GM19043 (cell line): Measurements from ENCODE around the gene BRD7.

ENCODE experiments used
- ATAC-seq: cut with Tn5 transposase; IDR thresholded peaks from one replicate; pipeline ENCODE4 v1.9.1; 2021; ENCODE audit warnings: low read depth; ENCODE audit not compliant: unreplicated experiment

BRD7 gene

GRCh38 chr16:50390371-50390771 is 21.6 kb upstream of the BRD7 start:
- no peak for ATAC-seq

- no peak for ATAC-seq
These were observed 21.1 kb upstream of the BRD7 start for GRCh38 chr16:50389900-50390299.

- ATAC-seq, result no peak
These were observed 19.7 kb upstream of the BRD7 start for GRCh38 chr16:50388496-50388895.

- no peak for ATAC-seq
These were observed 18.0 kb upstream of the BRD7 start for GRCh38 chr16:50386774-50387173.

DNA sequence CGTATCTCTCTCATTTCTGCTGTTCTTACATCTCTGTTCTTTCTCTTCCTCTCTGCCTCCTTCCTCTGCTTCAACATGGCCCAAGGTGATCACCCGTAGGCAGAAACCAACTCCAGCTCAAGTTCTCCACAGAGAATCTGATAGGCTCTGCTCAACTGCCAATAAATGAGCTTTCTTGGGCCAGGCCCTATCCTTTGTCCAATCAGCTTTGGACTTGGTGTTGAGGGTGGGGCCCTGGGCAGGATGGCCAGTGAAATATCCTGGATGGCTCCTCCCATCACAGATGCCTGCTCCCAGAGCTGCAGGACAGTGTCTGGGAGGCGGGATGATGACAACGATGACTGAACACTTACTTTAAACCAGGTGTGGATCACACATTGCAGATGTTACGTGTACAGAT is 17.4 kb upstream of the BRD7 start:
- no peak for ATAC-seq

DNA sequence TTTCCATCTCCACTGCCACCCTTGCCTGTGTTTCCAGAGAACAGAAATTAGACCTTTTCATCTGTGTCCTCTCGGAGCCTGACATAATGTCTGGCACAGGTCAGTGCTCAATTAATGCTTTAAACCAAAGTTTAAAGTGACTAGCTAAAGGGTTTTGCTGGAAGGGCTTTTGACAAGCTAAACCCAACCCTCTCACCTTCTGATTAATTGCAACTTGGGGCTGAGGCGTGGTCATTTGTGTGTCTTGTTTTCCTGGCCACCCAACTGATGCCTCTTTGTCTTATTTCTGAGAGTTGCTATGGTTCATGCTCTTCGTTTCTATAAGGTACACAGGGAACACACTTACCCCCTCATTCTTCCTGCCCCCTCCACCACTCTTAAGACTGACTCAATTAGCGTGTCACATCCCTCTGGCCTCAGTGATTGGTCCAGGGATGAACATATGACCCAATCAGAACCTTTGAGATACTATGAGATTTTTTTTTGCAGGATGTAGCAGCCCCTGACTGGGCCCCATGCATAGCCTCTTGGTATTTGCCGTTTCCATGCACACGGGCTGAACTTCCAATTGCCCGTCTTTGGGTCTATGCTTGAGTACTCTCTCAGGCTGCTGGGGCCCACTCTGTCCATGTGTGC is 15.8 kb upstream of the BRD7 start:
- ATAC-seq, result no peak

DNA sequence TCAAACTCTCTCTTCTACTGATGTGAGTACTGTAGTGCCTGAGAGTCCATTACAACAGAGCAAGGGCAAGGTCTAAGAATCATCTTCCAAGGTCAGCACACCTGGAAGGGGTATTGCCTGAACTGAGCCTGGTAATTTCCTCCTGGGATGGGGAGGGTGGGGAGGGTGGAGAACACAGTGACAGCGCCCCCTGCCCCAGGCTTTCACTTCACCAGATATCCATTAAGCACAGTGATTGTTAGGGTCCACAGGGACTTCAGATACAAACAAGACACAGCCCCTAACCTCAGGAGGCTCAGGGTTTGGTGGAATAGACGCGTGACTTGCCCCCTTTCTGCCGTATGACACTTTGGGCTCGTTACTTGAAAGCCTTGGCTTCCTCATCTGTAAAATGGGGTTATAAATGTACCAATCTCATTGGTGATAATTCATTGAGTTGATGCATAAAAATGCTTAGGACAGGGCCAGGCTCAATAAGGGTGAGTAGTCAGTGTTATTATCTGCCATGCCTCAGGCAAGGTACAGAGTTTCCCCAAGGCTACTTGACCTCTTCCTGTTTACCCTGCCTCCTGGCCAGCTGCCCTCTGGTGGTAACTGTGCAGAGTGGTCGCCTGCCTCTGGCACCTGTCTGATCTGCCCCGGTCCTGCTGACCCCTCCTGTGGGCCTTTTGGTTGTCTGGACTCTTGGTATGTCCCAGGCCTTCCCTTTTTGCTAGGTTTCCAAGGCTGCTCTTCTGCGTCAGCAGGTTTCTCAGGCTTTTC is 13.1 kb upstream of the BRD7 start:
- ATAC-seq, result no peak

GRCh38 chr16:50378417-50378816 is 9.6 kb upstream of the BRD7 start:
- ATAC-seq, result no peak

- ATAC-seq, result no peak
These were observed 8.2 kb upstream of the BRD7 start for GRCh38 chr16:50377001-50377400.

- no peak for ATAC-seq
These were observed 5.0 kb upstream of the BRD7 start for GRCh38 chr16:50373780-50374179.

DNA sequence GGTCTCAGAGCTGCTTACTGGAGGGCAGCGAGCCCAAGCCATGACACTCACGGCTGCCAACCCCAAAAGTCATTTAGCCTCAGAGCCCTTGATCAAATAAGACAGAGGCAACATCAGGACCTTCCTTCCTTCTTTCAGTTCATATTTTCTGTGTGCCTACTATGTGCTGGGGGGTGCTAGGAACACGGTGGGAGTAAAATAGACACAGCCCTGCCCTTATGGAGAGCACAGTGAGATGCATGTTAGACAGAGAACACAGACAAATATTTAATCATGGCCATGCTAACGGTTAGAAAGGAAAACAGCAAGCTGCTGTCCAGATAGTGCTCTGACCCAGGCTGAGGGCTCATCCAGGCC is 4.5 kb upstream of the BRD7 start:
- no peak for ATAC-seq

DNA sequence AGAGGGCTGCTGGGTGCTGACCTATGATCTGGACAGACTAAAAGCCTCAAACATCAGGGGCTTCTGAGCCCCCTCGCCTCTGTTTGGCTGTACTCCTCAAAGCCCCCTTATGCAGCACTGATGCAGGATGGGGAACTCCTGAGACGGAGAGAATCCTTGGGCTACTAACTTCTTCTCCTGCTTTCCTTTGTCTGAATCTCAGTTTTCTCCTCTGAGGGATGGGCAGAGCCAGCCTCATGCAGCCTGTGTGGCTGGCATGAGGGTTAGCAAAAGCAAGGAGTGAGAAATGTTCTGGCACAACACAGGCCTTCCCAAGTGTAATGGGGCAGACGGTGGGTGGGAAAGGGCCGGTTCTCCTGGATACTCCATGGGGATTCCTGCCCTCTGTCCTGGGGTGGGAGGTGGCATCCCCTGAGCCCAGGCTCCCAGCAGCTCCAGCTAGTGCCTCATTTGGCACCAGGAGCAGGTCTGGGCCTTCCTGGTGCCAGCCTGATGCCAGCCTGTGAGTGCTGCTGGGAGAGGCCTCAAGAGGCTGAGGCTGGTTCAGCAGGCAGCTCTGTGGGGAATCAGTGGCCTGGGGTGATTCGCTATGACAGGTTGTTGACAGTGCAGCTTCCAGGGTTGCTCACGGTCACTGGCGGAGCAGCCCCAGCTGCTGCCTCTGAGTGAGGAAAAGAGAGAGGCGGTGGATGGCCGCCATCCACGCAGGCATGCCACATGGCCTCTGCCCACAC is 4.0 kb upstream of the BRD7 start:
- no peak for ATAC-seq

DNA sequence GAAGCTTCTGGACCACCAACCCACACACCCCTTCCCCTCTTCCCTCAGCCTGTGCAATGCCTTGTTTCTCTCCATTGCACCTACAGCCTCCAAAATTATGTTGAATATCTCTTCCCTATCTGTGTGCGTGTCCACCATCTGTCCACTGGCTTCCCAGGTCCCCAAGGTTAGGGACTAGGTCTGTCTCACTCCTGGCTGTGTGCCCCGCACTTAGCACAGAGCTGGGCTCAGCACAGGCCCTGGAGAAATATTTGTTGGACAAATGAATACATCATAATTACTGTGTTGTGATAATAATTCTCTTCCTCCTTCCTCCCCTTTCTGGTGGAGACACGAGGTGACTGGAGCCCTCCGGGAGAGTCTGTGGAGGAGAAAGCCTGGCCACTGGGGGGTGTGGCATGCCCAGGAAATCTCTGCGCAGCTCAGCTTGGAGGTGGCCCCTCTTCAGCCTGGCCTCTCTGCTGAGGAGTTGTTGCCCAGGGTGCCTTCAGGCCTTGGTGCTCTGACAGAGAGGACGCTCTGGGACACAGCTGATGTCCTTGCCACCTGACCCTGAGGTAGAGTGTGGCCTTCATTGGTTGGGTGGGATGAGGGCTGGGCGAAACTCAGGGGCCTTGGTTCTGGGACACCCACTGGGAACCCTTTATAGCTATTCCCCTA is 3.3 kb upstream of the BRD7 start:
- no peak for ATAC-seq

DNA sequence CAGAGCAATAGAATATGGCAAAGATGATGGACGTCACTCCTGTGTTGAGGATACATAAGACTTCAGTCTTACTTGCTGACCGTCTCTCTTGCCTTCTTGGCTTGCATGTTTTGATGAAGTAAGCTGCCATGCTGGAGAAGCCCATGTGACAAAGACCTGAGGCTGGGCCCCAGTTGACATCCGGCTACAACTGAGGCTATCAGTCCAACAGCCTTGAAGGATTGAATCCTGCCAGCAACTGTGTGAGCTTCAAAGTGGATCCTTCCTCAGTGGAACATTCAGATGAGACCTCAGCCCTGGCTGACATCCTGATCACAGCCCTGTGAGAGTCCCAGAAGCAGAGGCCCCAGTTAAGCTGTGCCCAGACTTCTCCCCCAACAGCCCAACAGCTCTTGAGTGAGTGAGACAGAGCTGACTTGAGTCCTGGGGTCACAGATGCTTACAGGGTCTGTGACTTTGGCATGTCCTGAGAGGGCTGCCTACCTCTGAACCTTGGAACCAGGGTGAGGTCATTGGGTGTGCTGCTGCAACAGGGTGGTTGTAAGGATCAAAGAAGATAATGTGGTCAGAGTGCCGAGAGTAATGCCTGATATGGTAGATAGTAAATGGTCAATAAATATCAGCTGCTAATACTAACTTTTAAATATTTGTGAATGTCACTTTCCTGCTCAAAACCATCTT is 2.4 kb upstream of the BRD7 start:
- ATAC-seq, result no peak

- no peak for ATAC-seq
These were observed 481 bp upstream of the BRD7 start for GRCh38 chr16:50369133-50369804.

- no peak for ATAC-seq
These were observed 895 bp downstream of the BRD7 start for GRCh38 chr16:50367777-50368409.

DNA sequence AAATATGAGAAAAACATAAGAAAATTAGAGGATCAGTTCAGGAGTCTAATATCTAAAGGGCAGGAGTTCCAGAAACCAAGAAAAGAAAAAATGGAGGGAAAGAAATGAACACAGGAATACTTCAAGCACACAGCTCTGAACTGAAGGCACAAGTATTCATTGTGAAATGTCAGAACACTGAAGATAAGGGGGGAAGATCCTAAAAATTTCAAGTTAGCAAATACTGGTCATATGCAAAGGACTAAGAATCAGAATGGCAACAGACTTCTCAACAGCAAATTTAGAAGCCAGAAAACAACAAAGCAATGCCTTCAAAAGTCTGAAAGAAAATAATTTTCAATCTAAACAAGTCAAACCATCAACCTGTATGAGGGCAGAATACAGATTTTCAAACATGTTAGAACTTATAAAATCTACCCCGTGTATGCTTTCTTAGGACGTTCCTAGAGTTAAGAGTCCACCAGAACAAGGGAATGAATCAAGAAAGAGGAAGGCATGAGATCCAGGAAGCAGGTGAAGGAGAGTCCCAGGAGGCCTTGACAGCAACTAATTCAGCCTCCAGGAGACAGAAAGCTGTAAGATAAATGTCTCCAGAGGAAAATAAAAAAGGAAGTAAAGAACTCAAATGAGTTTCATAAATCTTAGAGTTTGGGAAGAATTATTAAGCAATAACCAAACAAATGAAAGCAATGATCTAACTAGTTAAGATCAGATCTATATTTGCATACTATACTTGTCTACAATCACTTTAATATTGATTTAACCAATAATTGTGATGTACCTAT is 2.8 kb downstream of the BRD7 start:
- no peak for ATAC-seq

GRCh38 chr16:50363656-50364055 is 5.1 kb downstream of the BRD7 start:
- no peak for ATAC-seq

- ATAC-seq, result no peak
These were observed 8.0 kb downstream of the BRD7 start for GRCh38 chr16:50360779-50361178.
